Neural progenitor cell (in vitro differentiated cells): ENCODE results near the gene HAND2.

Experiments
- CTCF ChIP-seq: fragments of 200-600 bp; sonication (generic); IDR thresholded peaks from 2 replicates; pipeline ENCODE4 v1.5.1; 2017; ENCODE audit warnings: antibody characterized with exemption, mild to moderate bottlenecking
- EZH2 ChIP-seq: fragments of 200-600 bp; sonication (generic); IDR thresholded peaks from 2 replicates; pipeline ENCODE4 v1.6.1; 2017; ENCODE audit warnings: antibody characterized with exemption, mild to moderate bottlenecking, moderate library complexity

GRCh38 chr4:173505924-173506518 is 24.0 kb downstream of the HAND2 start:
- TF ChIP-seq EZH2 (no peak), CTCF (peak; percentile 80)
